HCT116 (cell line): Measurements from ENCODE around the gene GP1BA. TPM values are rescaled to one million over a fixed set of nuclear protein-coding genes. Genes with fewer than 3 reads are reported as not detected.

Source experiments
- ATAC-seq: fragments of 200-7000 bp; cut with Tn5 transposase; 2 replicates; pipeline ENCODE4 v1.9.1; 2020; ENCODE audit warnings: mild to moderate bottlenecking, moderate library complexity
- BruUV-seq: library from RNA; stranded (reverse); fragments of 400-500 nt; replicated peaks from 2 replicates; lab custom pipeline; 2021; lab: Mats Ljungman, UMichigan
- CTCF ChIA-PET: fragments of 300-600 bp; sonication (Branson Sonifier 250); formaldehyde crosslinking; loops from one replicate; lab custom pipeline; 2021; ENCODE audit warnings: antibody characterized with exemption; lab: Charles Lee
- POLR2A ChIA-PET: fragments of 300-600, 350-600 bp; sonication (Branson Sonifier 250); formaldehyde crosslinking; loops from one replicate; lab custom pipeline; 2021; ENCODE audit warnings: antibody characterized with exemption; lab: Charles Lee
- RAD21 ChIA-PET, 2 experiments: fragments of 300-600 bp; sonication (Branson Sonifier 250); formaldehyde crosslinking; loops; one replicate each; lab custom pipeline; 2023; ENCODE audit warnings: low total read pairs in 2 of 2; ENCODE audit not compliant: uncharacterized antibody in 2 of 2, unreplicated experiment in 2 of 2, low non-redundant PET in 1 of 2; lab: Charles Lee
- DNase-seq: peaks from one replicate; pipeline ENCODE4 v3.0.0-alpha.2; 2010; ENCODE audit warnings: low read depth, low spot score
- H2AFZ ChIP-seq: fragments of 200-600 bp; shearing (Covaris generic), sonication (generic); 2 replicates; pipeline ENCODE4 v1.6.1; 2017; ENCODE audit warnings: low read depth, mixed run types, mixed read lengths, antibody characterized with exemption, low read length; ENCODE audit not compliant: poor library complexity, severe bottlenecking
- H3K27ac ChIP-seq: 2 replicates; pipeline ENCODE4 v1.5.1; 2012; ENCODE audit warnings: low read depth, low read length
- H3K27me3 ChIP-seq: fragments of 200-600 bp; sonication (generic); 2 replicates; pipeline ENCODE4 v1.6.1; 2016; ENCODE audit warnings: mixed run types, low read length, mixed read lengths; ENCODE audit not compliant: insufficient read depth
- H3K36me3 ChIP-seq, 2 experiments: fragments of 200-500 bp in 1 of 2; fragments of 200-600 bp in 1 of 2; sonication (Bioruptor generic) in 1 of 2; sonication (generic) in 1 of 2; 2 replicates each; pipeline versions ENCODE4 v1.5.1 to v1.6.1; 2014 to 2016; ENCODE audit warnings: low read length in 2 of 2, inconsistent platforms in 1 of 2, mixed read lengths in 1 of 2, mixed run types in 1 of 2; ENCODE audit not compliant: insufficient read depth in 2 of 2, control insufficient read depth in 1 of 2
- H3K4me1 ChIP-seq, 2 experiments: fragments of 200-600 bp in 1 of 2; sonication (generic) in 1 of 2; 2 replicates each; pipeline versions ENCODE4 v1.5.1 to v1.6.1; 2012 to 2017; ENCODE audit warnings: low read length in 2 of 2, inconsistent platforms in 1 of 2, mild to moderate bottlenecking in 1 of 2, mixed read lengths in 1 of 2, mixed run types in 1 of 2, moderate library complexity in 1 of 2; ENCODE audit not compliant: insufficient read depth in 2 of 2, control insufficient read depth in 1 of 2
- H3K4me2 ChIP-seq: fragments of 200-600 bp; sonication (generic); 2 replicates; pipeline ENCODE4 v1.6.1; 2017; ENCODE audit warnings: mixed run types, low read length, mixed read lengths
- H3K4me3 ChIP-seq, 2 experiments: fragments of 200-600 bp in 1 of 2; sonication (generic) in 1 of 2; replicated peaks in 1 of 2; 2 replicates each; pipeline ENCODE4 v1.5.1; 2011 to 2016; ENCODE audit warnings: low read length in 2 of 2, control low read depth in 1 of 2, low read depth in 1 of 2, mild to moderate bottlenecking in 1 of 2, mixed read lengths in 1 of 2, mixed run types in 1 of 2
- H3K79me2 ChIP-seq: fragments of 200-600 bp; sonication (generic); 2 replicates; pipeline ENCODE4 v1.6.1; 2017; ENCODE audit warnings: mild to moderate bottlenecking, mixed run types, low read length, moderate library complexity, mixed read lengths; ENCODE audit not compliant: insufficient read depth
- H3K9ac ChIP-seq: fragments of 200-600 bp; sonication (generic); 2 replicates; pipeline ENCODE4 v1.6.1; 2016; ENCODE audit warnings: low read length, mixed read lengths
- H3K9me2 ChIP-seq: fragments of 200-600 bp; sonication (generic), shearing (Covaris generic); 2 replicates; pipeline ENCODE4 v1.6.1; 2017; ENCODE audit warnings: mixed run types, mild to moderate bottlenecking, moderate library complexity; ENCODE audit not compliant: insufficient read depth
- H3K9me3 ChIP-seq, 2 experiments: fragments of 200-500 bp in 1 of 2; fragments of 200-600 bp in 1 of 2; sonication (Bioruptor generic) in 1 of 2; sonication (generic) in 1 of 2; 2 replicates each; pipeline ENCODE4 v1.6.1; 2014 to 2017; ENCODE audit warnings: low read length in 2 of 2, mixed read lengths in 2 of 2, inconsistent platforms in 1 of 2, low read depth in 1 of 2, mild to moderate bottlenecking in 1 of 2, mixed run types in 1 of 2, moderate library complexity in 1 of 2; ENCODE audit not compliant: control insufficient read depth in 1 of 2, insufficient read depth in 1 of 2
- H4K20me1 ChIP-seq: fragments of 200-600 bp; sonication (generic), shearing (Covaris generic); 2 replicates; pipeline ENCODE4 v1.6.1; 2017; ENCODE audit warnings: mixed run types, mild to moderate bottlenecking, moderate library complexity; ENCODE audit not compliant: insufficient read depth
- CBX3 ChIP-seq: IDR thresholded peaks from 2 replicates; pipeline ENCODE4 v1.6.1; 2012; ENCODE audit warnings: low read depth
- EZH2 ChIP-seq: fragments of 200-600 bp; sonication (generic); IDR thresholded peaks from 2 replicates; pipeline ENCODE4 v1.6.1; 2017; ENCODE audit warnings: antibody characterized with exemption, mixed run types
- JUND ChIP-seq: IDR thresholded peaks from 2 replicates; pipeline ENCODE4 v1.6.1; 2012
- POLR2AphosphoS5 ChIP-seq: IDR thresholded peaks from 2 replicates; pipeline ENCODE4 v1.6.1; 2011; ENCODE audit warnings: mild to moderate bottlenecking, low read depth, low read length, moderate library complexity
- SP1 ChIP-seq: IDR thresholded peaks from 2 replicates; pipeline ENCODE4 v1.6.1; 2012; ENCODE audit warnings: low read depth
- YY1 ChIP-seq: IDR thresholded peaks from 2 replicates; pipeline ENCODE4 v1.6.1; 2011; ENCODE audit warnings: low read length, low read depth, moderate library complexity, mild to moderate bottlenecking; ENCODE audit not compliant: insufficient replicate concordance; ENCODE audit errors: extremely low read depth
- intact Hi-C: fragments of 100-400 bp; cut with micrococcal nuclease; formaldehyde crosslinking; loops from 2 replicates; pipeline ENCODE4 v1.10.0; 2022
- total RNA-seq: library from RNA; stranded (reverse); gene quantifications from one replicate; pipeline ENCODE4 v1.2.1, GENCODE V29; 2021; ENCODE audit not compliant: unreplicated experiment
- TF ChIP-seq, protein P1 (sequence below): IDR thresholded peaks from 2 replicates; pipeline ENCODE4 v1.6.1; 2011; ENCODE audit warnings: mild to moderate bottlenecking, low read length, moderate library complexity; ENCODE audit not compliant: insufficient replicate concordance; ENCODE audit errors: extremely low read depth

Gene GP1BA
- total RNA-seq, 1 experiment from 2014 or later, result not detected

- DNase-seq, result no peak
- BruUV-seq, result TSS peak; percentile 50
- Histone ChIP-seq H3K9me2 (no peaks in the 10 kb centered on the region), H3K9ac (peak overlapping the region; percentile 80; the same call in 1 of the 2 replicates), H3K4me3 (0 out of 4 replicates have a peak overlapping the region, but pooled peaks of 1 of the 2 experiments have one; percentile 13), H3K9me3 (no peaks in the 10 kb centered on the region), H4K20me1 (no peaks in the 10 kb centered on the region), H3K79me2 (peaks cover 13% of the 10 kb centered on the region; the same call in 1 of the 2 replicates), H3K36me3 (peaks cover 4 to 19% of the 10 kb centered on the region in 2 experiments; a peak in 3 of 4 replicates), H2AFZ (no peak overlapping the region), H3K4me1 (peaks cover 19 to 33% of the 10 kb centered on the region in 2 experiments)
- RAD21 ChIA-PET, result no interaction called here
- CTCF ChIA-PET, result interaction anchor here (1.0 kb wide), 1 partner anchor 29 kb away, joined by 3 read pairs; the partner anchor contains the start of genes RNF167 and SLC25A11
- no peak for TF ChIP-seq SP1
- no peak for TF ChIP-seq YY1
- TF ChIP-seq JUND, result no peak
- TF ChIP-seq EZH2, result no peak
- no peak for TF ChIP-seq POLR2AphosphoS5
- TF ChIP-seq CBX3, result no peak
- TF ChIP-seq, protein P1, sequence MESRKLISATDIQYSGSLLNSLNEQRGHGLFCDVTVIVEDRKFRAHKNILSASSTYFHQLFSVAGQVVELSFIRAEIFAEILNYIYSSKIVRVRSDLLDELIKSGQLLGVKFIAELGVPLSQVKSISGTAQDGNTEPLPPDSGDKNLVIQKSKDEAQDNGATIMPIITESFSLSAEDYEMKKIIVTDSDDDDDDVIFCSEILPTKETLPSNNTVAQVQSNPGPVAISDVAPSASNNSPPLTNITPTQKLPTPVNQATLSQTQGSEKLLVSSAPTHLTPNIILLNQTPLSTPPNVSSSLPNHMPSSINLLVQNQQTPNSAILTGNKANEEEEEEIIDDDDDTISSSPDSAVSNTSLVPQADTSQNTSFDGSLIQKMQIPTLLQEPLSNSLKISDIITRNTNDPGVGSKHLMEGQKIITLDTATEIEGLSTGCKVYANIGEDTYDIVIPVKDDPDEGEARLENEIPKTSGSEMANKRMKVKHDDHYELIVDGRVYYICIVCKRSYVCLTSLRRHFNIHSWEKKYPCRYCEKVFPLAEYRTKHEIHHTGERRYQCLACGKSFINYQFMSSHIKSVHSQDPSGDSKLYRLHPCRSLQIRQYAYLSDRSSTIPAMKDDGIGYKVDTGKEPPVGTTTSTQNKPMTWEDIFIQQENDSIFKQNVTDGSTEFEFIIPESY, result no peak
- TF ChIP-seq, all 23 proteins: peak for 0
- POLR2A ChIA-PET, result interaction anchor here (1.5 to 5.0 kb wide), 4 partner anchors 17 to 29 kb away, joined by 7 to 45 read pairs (median 14); partner anchors contain the start of genes CAMTA2, ENO3, PFN1 and RNF167
- ATAC-seq, result no peak
- intact Hi-C loops, result no loop called here
- H3K27me3 ChIP-seq, result no peaks in the 10 kb centered on the region
- peak overlapping the region; percentile 84 for H3K4me2 ChIP-seq
- peak overlapping the region; percentile 90 for H3K27ac ChIP-seq
These were observed 37.6 kb downstream of the GP1BA start for GRCh38 chr17:4969551-4970173.
